Hematopoietic multipotent progenitor cell treated with erythropoietin and hydrocortisone succinate and interleukin-3 and kit ligand, for 8 days (in vitro differentiated cells): ENCODE data around the gene MAS1L.
A peak's percentile ranks its signal among the peaks of the same experiment; 100 is the strongest.
"Not testable (repeated sequence)": the region's sequence is repeated elsewhere in the genome, so short reads cannot be mapped to it uniquely, and the experiment has no call there.

Experiments
- DNase-seq: peaks from one replicate; pipeline ENCODE4 v3.0.0-alpha.2; 2015

Gene MAS1L

DNA sequence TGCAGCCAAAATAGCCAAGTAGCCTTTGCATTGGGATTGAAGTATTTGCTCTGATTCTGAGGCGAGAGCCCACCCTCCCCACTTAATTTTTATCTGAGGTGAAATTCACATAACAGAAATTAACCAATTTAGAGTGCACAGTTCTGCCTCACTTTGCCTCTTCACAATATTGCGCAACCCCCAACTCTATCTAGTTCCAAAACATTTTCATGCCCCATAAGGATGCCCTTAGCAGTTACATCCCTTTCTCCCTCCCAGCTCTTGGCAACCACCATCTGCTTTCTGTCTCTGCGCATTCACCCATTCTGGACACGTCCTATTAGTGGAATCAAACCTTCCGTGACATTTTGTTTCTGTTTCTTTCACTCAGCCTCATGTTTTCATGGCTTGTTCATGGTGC lies 9.0 kb downstream of the MAS1L start:
- no peak for DNase-seq

DNA sequence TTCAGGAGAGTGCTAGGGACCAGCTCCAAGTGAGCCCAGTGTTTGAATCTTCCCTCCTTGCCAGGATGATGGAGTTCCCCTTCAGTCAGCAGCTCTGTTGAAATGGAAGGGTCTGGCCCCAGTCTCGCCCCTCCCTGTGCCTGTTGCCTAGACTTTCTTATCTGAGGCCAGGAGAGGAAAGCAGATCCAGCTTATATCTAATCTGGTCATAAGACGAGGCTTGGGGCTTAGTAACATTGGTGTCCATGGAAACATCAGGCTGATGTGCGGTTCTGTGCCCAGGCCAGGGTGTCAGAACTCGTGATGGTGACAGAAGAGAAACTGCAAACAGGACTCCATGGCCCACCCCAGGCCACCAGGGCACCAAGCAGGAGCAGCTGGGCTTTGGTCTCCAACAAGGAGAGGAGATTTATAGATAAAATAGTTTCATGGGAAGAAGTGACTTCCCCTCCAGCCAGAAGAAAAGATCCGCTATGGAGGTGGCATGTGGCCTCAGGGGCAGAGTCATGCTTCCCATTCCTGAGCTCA lies 9.8 kb downstream of the MAS1L start:
- peak; percentile 27 for DNase-seq

DNA sequence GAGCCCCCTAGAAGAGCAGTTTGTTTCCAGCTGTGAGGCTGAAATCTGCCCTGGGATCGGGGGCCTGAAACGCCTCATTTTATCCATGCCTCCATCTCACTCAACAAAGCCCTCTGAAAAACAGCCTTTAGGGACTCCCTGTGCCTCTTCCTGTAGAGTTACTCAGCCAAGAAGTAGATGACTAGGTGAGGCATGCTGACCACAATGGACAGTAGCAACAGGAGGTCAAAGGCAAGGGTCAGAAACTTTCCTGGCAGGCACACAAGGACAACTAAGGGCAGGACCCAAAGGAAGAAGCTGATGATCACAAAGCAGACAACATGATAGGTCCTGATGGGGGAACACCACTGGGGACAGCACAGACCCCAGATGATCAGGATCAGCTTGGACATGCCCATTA lies 12.8 kb downstream of the MAS1L start:
- no peak for DNase-seq

DNA sequence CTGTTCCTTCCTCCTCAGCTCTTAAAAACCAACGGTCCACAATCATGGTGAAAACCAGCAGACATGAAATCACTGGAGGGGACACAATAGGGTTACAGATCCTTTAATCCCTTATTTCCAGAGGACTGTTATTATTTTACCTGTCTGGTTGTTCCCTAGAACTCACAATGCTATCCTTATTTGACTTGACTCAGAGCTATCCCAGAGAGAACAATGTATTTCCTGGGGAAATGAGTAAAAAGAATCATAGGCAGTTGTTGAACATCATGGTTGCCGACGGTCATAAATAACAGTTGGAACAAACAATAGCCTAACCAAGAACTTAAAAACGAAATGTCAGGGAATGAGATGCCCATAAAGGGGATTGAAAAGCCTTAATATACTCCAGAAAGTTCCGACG lies 21.5 kb downstream of the MAS1L start:
- no peak for DNase-seq

DNA sequence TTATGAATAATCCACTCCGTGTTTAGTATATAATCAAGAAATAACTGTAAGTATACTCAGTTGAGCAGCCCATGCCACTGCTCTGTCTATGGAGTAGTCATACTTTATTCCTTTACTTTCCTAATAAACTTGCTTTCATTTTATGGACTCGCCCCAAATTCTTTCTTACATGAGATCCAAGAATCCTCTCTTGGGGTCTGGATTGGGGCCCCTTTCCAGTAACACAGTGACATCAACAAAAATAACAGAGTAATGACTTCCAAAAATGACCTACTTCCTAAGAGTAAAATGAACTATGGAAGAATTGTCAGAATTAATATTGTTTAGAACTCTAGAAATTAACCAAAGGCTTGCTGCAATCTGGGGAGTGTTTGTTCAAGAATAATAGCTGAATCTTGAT lies 22.0 kb downstream of the MAS1L start:
- DNase-seq: no peak

DNA sequence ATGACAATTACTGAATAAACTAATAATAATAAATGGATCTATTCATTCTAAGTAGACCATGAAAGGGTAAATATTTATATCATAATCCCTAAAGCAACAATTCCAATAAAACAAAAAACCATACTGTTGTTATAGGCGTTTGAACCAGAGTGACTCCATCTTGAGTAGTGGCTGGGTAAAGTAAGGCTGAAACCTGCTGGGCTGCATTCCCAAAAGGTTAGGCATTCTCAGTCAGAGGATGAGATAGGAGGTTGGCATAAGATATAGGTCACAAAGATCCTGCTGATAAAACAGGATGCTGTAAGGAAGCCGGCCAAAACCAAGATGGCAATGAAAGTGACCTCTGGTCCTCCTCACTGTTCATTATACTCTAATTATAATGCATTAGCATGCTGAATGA lies 22.5 kb downstream of the MAS1L start:
- no peak for DNase-seq

DNA sequence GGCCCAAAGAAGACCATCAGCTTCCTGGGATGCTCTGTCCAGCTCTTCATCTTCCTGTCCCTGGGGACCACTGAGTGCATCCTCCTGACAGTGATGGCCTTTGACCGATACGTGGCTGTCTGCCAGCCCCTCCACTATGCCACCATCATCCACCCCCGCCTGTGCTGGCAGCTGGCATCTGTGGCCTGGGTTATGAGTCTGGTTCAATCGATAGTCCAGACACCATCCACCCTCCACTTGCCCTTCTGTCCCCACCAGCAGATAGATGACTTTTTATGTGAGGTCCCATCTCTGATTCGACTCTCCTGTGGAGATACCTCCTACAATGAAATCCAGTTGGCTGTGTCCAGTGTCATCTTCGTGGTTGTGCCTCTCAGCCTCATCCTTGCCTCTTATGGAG lies 25.7 kb downstream of the MAS1L start:
- no peak for DNase-seq

DNA sequence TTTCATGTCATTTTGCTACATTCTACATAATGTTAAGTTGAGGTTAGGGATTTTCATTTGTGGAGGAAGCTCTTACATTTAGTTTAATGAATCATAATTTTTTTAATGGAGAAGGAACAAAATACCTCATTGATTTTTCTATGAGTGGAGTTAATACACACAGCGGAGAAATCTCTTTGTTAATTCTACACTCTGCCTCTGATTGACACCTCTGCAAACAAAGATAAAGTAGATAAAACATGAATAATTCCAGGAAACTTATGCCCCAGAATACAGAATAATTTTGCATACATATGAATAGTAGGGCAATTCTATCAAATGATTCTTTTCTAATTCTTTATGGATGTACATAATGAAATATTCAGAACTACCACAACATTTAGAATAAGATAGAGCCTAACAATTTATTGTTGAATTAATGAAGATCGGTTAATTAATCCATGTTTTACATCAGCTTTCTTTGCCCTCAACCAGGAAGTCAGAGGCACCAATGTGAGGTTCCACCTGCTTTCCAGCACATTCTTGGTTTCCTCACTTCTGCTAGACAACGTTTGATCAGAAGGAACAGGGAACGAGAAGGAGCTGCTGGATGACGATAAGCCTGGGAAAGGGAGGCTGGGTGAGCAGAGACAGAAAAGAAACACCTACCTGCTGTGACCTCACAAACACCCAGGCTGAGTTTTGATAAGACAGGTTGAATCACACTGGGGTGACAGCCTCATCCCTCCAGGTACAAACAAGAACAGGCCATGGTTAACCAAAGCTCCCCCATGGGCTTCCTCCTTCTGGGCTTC lies 26.5 kb downstream of the MAS1L start:
- no peak for DNase-seq

DNA sequence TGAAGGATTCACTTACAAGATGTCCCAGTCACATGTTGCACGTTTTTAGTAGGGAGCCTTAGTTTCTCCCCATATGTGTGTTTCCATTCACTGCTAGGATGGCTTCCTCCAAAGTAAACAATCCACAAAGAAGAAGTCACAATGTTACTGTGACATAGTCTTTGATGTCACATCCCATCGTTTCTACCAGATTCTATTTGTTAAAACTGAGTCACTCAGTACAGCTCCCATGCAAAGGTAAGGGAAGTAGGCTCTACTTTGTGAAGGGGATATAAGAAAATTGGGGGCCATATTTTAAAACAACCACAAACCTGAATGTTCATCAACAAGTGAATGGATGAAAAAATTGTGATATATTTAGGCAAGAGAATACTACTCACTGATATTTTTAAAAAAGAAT lies 30.8 kb downstream of the MAS1L start, which contains the start of the genes OR11A1 and OR2H1:
TSS of gene OR11A1 (minus strand) at position 101 of the 400 bp plus-strand sequence. CDS start 29,430 bp downstream, outside the sequence.
TSS of gene OR2H1 (plus strand) at position 185 of the 400 bp plus-strand sequence. CDS start 4,615 bp downstream, outside the sequence.
- DNase-seq: no peak

DNA sequence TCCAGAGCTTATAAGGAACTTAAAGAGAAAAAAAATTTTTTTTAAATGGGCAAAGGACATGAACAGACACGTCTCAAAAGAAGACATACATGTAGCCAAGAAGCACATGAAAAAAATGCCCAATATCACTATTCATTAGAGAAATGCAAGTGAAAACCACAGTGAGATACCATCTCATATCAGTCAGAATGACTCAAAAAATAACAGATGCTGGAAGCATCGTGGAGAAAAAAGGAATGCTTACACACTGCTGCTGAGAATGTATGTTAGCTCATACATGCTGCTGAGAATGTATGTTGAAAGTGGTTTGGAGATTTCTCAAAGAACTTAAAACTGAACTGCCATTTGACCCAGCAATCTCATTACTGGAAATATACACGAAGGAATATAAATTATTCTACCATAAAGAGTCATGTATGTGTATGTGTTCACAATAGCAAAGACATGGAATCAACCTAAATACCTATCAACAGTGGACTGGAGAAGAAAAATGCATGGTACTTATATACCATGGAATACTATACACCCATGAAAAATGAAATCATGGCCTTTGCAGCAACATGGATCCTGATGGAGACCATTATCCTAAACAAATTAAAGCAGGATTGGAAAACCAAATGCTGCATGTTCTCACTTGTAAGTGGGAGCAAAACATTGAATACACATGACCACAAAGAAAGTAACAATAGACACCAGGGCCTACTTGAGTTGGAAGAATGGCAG lies 36.1 kb downstream of the MAS1L start:
- peak; percentile 11 for DNase-seq

DNA sequence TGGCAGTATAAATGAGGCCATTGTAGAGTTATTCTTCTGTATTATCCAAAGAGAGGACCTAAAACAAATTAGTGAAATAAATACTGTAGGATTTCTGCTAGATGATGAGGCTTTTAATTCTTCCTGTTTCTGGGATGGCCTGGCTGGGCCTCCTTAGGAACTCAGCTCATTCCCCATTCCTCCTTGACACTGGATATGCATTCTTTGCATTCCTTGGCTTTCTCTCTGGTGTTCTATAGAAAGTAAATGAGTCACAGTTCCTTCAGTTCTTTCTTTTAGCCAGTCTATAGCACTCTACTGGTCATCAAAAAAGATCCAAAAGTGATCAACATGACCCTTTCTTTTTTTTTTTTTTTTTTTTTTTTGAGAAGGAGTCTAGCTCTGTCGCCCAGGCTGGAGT lies 40.1 kb downstream of the MAS1L start:
- DNase-seq: no peak

DNA sequence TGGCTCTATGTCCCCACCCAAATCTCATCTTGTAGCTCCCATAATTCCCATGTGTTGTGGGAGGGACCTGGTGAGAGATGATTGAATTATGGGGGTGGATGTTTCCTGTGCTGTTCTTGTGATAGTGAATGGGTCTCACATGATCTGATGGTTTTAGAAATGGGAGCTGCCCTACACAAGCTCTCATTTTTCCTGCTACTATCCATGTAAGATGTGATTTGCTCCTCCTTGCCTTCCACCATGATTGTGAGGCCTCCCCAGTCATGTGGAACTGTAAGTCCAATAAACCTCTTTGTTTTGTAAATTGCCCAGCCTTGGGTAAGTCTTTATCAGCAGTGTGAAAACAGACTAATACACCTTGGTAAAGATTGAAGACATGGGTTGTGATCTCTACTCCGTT lies 43.7 kb downstream of the MAS1L start:
- DNase-seq: not testable (repeated sequence)

DNA sequence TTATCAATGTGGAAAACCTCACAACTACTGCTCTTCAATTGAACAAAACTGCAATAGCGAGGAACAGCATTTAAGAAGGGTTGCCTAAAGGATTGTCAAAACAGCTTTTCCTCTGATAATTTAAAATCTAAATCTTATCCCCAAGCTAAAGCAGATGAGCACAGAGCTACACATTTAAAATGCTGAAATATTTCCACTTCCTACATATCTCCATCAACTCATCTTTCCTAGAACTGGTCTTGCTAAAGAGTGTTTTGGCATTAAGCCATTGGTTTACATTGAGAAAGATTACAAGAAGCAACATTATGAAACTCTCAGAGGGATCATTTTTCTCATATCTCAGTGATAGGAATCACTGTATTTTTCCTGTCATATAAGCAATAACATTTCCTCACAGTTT lies 45.0 kb downstream of the MAS1L start:
- DNase-seq: peak; percentile 50

DNA sequence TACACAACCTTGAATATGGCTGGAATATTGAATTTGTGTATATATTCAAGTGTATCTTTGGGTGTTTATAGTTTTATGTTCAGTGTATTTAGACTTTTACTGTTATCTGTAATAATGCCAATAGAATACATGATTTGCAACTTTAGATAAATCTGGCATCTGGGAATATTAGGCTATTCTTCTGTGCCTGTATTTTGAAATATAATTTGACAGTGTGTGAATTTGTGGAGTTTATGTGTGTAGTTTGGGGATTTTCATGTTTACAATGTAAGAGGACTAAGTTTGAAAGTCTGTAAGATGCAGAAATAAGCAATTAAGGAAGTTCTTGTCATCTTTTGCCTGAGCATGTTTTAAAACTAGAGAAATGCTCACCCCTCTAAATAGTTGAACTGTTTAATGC lies 48.8 kb downstream of the MAS1L start, which contains the start of gene OR10C1:
TSS of gene OR10C1 (plus strand) at position 301 of the 400 bp plus-strand sequence. CDS start 710 bp downstream, outside the sequence.
- DNase-seq: no peak

DNA sequence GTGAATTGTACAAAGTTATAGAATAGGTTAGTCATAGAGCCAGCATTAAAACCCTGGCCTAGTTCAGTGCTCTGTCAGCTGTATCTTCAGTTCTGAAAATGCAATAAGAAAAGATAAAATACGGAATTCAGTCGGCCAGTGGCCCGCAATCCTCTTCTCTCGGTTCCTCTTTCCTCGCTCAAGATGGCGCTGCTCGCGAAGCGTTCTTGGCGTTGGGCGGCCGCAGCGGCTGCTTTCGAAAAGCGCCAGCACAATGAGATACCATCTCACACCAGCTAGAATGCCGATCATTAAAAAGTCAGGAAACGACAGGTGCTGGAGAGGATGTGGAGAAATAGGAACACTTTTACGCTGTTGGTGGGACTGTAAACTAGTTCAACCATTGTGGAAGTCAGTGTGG lies 51.0 kb downstream of the MAS1L start:
- DNase-seq: not testable (repeated sequence)
